Cardiac septum (tissue), 1 donor: Measurements from ENCODE around the gene FN1. TPM values are rescaled to one million over a fixed set of nuclear protein-coding genes. Genes with fewer than 3 reads are reported as not detected.

ENCODE experiments used
- DNase-seq: peaks from one replicate; pipeline ENCODE4 v3.0.0-alpha.2; 2020; ENCODE audit warnings: low spot score
- intact Hi-C: fragments of 100-400 bp; cut with DNase I; formaldehyde crosslinking; loops from one replicate; pipeline ENCODE4 v1.14.0; 2022
- total RNA-seq: library from RNA; stranded (reverse); fragmentation: NEBNext Ultra II Directional; extraction: Animal tissue kit (Norgen Biotek cat#: 25700); gene quantifications from one replicate; pipeline ENCODE4 v1.2.1, GENCODE V29; 2021
- donor health status: DM: no; HTN: no; CAD: no.

Gene FN1
- total RNA-seq, 1 donor from 2014 or later: 339 TPM

DNA sequence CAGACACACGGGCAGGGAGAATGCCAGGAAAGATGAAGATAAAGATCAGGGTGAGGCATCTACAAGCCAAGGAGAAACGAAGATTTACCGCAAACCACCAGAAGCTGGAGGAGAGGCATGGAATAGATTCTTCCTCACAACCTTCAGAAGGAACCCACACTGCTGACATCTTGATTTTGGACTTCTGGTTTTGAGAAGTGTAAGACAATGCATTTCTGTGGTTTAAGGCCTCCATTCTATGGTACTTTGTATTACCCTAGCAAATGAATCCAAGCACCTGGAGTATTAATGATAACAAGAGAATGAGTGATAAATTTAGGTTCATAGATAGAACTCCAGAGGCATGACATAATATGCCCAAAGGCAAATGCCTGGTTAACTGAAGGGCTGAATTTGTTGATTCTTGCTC, 11.8 kb upstream of the FN1 start:
- DNase-seq: no peak
- intact Hi-C loops: no loop called here

DNA sequence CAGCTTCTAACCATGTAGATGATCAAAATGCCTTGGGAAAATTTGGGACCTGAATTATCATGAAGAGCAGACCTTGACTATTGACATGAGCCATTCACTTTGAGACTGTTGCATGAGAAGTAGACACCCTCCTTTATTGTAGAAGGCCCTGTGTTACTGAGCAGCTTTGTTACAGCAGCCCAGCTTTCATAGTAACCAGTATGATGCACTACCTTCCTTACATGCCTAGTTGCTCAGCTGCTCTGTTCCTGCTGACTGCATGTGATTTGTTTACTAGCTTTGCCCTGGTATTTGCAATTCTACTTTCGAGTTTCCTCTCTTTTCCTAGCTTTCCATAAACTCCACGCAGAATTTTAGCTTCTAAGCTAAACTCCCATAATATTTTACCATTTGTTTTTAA, 11.2 kb upstream of the FN1 start:
- no peak for DNase-seq
- intact Hi-C loops: no loop called here

GRCh38 chr2:215442401-215442787, 6.5 kb upstream of the FN1 start:
- DNase-seq: no peak
- intact Hi-C loops: no loop called here

DNA sequence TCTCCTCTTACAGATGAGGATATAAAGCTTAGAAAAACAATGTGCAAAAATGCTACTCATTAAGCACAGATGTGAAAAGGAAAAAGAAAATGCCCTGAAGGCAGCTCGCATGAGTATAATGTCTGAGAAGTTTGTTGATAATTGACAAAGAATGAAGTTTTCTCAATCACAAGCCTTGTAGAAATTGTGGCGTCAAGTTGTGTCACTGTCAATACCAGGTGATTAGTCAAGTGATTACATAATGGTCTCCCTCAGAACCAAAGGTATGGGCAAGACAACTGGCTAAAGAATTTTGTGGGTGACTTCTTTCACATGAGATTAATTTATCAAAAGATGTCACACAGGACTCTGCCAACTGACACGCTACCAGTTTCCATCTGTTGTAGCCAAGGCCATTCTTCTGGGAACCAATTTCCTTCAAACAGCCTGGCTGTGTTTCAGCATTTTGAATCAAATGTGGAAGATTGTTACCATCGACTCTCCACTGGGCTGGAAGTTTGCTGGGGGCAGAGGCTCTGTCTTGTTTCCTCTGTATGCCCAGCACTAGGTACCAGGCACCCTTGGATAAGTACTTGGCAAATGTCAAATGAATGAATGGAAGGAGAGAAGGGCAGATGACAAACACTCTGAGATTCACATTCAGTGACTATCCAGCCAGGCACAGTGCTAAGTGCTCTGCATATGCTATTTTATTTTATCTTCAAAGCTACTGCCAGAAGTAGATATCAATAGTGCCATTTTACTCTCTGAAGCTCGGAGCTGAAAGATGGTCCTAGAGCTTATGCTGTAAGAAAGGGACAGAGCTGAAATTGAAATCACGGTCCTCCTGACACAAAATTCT, 5.9 kb upstream of the FN1 start:
- intact Hi-C loops: no loop called here
- no peak for DNase-seq

GRCh38 chr2:215439980-215440512, 4.2 kb upstream of the FN1 start:
- intact Hi-C loops: no loop called here
- no peak for DNase-seq

- intact Hi-C loops: no loop called here
- DNase-seq: no peak
These were observed 3.5 kb upstream of the FN1 start for GRCh38 chr2:215439404-215439803.

DNA sequence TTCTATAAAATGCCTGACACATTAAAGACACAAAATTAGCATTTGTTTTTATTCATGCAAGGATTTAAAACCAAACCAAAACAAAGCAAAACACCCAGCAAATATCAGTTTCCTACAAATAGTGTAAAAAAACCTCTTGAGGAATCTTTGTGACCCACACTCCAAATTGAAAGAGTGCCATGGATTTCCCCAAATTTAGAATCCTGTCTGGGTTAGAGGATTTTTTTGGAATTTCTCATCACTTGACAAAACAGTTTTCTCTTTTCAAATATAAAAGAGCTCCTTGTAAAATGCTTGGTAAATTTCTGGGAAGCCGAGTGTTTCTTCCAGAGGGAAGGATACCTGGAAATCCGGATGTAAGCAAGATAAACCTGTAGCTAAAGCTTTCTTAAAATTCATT, 1.7 kb upstream of the FN1 start:
- intact Hi-C loops: no loop called here
- no peak for DNase-seq

GRCh38 chr2:215436705-215437565, 1.1 kb upstream of the FN1 start:
- no peak for DNase-seq
- intact Hi-C loops: no loop called here

DNA sequence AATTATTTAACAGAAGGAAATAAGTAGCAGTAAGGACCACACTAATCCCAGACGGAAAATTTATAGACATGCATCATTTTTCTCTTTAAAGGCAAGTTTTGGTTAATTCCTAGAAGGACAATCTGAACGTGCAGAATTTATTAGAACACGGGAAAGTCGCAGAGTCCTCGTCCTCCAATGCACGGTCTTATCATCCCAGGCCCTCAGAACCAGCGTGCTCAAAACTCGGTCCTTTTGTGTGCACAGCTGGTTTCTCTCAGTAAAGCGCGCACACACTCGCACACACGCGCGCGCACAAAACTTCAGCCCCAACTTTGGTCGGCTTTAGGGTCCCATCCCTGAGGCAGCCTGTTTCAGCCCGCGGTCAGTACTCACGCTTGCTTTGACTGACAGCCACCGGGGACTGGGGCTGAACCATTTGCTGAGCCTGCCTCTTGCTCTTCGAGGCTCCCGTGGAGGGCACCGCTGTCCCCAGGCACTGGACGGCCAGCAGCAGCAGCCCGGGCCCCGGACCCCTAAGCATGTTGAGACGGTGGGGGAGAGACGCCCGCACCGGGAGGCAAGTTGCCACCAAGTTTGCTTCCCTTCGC, 493 bp downstream of the FN1 start:
- intact Hi-C loops: no loop called here
- no peak for DNase-seq

DNA sequence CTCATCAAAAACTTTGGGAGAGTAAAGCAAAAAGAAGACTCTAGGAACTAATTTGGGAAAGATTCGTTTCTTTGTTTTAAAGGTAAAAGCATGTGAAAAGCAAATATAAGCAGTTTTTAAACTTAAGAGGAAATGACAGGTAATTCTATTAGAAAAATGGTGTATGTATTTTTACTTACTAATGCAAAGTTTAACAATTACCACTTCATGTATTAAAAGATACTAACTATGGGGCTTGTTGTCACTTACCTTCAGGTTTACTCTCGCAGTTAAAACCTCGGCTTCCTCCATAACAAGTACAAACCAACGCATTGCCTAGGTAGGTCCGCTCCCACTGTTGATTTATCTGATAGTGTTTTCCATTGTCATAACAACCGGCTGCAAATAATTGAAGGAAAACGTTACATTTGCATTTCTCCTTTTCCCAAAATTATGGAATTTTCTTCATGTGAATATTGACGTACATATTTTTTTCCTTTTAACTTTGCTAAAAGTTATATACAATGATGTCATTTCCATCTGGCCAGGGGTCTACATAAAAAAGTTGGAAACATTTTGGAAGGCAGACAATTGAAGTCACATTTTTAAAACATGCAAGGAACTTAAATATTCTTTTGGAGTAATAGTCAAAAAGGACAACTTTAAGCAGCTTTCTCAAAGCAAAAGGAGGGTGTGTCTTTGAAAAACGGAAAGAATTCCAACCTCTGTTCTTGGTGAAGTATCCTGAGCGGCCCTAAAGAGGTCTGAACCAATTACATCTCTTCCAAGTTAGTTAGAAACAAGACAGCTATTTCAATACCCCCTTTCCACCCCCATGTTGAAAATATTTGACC, 1.2 kb downstream of the FN1 start:
- intact Hi-C loops: no loop called here
- no peak for DNase-seq

DNA sequence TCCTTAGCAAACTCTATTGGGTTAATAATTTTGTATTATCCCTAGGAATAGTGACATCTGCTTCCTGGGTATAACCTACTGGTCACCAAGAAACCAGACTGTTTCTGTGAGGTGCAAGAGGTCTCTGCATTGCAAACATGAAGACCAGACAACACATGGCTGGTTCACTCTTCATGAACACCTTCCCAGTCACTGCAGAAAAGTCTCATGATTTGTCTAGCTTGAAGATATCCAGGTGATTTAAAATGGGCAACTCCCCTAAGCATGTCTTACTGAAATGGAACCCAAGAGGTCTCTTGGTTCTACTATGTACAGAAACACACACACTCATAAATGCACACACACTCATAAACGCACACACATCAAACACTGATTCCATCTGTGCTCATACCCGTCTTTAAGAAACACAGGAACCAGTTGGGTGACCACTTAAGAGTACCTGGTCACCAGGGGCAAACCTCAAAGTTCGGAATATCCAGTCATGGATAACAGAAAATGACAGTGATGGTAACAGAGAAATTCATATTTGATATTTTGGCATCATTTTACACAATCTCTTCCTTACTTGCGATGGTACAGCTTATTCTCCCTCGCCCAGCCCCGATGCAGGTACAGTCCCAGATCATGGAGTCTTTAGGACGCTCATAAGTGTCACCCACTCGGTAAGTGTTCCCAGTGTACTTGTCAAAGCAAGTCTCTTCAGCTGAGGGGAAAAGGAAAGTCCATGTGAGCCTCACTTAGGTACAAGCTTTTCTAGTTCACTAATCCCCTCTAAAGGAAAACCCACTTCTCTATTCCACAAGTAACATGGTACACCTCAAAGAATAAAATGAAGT, 2.9 kb downstream of the FN1 start:
- intact Hi-C loops: no loop called here
- DNase-seq: no peak

- intact Hi-C loops: no loop called here
- DNase-seq: no peak
These were observed 3.8 kb downstream of the FN1 start for GRCh38 chr2:215431778-215432758.

- DNase-seq: no peak
- intact Hi-C loops: no loop called here
These were observed 4.6 kb downstream of the FN1 start for GRCh38 chr2:215431290-215431689.

DNA sequence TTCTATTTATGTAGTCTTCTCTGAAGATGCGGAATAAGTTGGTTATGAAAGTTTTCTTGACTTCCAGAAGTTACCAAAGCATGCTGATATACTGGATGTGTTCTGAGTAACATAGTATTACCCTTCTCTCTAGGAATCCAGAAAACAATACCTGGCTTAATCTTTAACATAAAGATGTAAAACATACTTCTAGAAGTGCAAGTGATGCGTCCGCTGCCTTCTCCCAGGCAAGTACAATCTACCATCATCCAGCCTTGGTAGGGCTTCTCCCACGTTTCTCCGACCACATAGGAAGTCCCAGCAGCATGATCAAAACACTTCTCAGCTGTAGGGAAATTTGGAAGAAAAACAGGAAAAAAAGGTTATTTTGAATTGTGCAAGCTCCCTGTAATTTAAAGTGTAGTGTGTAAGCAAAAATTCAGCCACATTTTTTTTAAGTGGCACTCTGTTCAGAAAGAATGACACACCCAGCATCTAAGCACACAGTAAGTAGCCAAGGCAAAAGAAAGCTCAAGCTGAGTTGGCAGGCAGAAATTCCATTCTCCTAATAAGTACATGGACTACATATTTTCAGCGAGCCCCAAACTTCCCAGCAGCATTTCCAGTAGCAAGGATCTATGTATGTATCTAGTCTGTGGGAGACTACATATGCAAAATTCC, 5.2 kb downstream of the FN1 start:
- intact Hi-C loops: no loop called here
- no peak for DNase-seq

- DNase-seq: no peak
- intact Hi-C loops: no loop called here
These were observed 6.4 kb downstream of the FN1 start for GRCh38 chr2:215429424-215429823.

- intact Hi-C loops: no loop called here
- DNase-seq: no peak
These were observed 7.6 kb downstream of the FN1 start for GRCh38 chr2:215428060-215428910.
